Vagina (tissue), 2 donors: ENCODE data around the gene CHAT. TPM values are rescaled to one million over a fixed set of nuclear protein-coding genes. Genes with fewer than 3 reads are reported as not detected.

Experiments
- DNase-seq, 2 donors: peaks; one replicate each; pipeline ENCODE4 v3.0.0-alpha.2; 2017; ENCODE audit errors: extremely low spot score in 2 of 2
- H3K27ac ChIP-seq: fragments of 200-600 bp; sonication (generic); one replicate; pipeline ENCODE4 v1.5.1; 2019
- H3K27me3 ChIP-seq: fragments of 200-600 bp; sonication (generic); one replicate; pipeline ENCODE4 v1.5.1; 2019
- H3K36me3 ChIP-seq, 2 donors: fragments of 200-600 bp; sonication (generic); one replicate each; pipeline ENCODE4 v1.5.1; 2017 to 2019
- H3K4me1 ChIP-seq: fragments of 200-600 bp; sonication (generic); one replicate; pipeline ENCODE4 v1.5.1; 2019
- H3K4me3 ChIP-seq, 2 donors: fragments of 200-600 bp; sonication (generic); 1 replicate in 1 of 2; 2 replicates in 1 of 2; pipeline ENCODE4 v1.5.1; 2016 to 2019
- H3K9me3 ChIP-seq: fragments of 200-600 bp; sonication (generic); one replicate; pipeline ENCODE4 v1.5.1; 2019
- CTCF ChIP-seq, 3 experiments: fragments of 450-650 bp in 2 of 3; fragments of 200-600 bp in 1 of 3; sonication (generic) in 1 of 3; IDR thresholded peaks; one replicate each; pipeline ENCODE4 v1.5.1; 2017 to 2019; ENCODE audit warnings: antibody characterized with exemption in 3 of 3, mild to moderate bottlenecking in 2 of 3, moderate library complexity in 2 of 3
- POLR2A ChIP-seq, 2 donors: fragments of 450-650 bp; IDR thresholded peaks; one replicate each; pipeline ENCODE4 v1.6.1; 2017; ENCODE audit warnings: antibody characterized with exemption in 2 of 2, mild to moderate bottlenecking in 2 of 2, moderate library complexity in 2 of 2
- POLR2AphosphoS5 ChIP-seq, 2 donors: sonication (generic); formaldehyde crosslinking; IDR thresholded peaks; one replicate each; pipeline ENCODE4 v1.9.0; 2017; ENCODE audit warnings: antibody characterized with exemption in 2 of 2, mild to moderate bottlenecking in 2 of 2, low read depth in 1 of 2; ENCODE audit not compliant: insufficient read depth in 1 of 2
- intact Hi-C: fragments of 100-400 bp; cut with DNase I; formaldehyde crosslinking; loops from one replicate; pipeline ENCODE4 v1.15.1; 2023
- total RNA-seq: library from RNA; depleted of rRNA; stranded (reverse); fragments of >200 nt; gene quantifications from one replicate; pipeline ENCODE4 v1.2.3, GENCODE V29; 2016

The CHAT gene
- total RNA-seq = not detected

DNA sequence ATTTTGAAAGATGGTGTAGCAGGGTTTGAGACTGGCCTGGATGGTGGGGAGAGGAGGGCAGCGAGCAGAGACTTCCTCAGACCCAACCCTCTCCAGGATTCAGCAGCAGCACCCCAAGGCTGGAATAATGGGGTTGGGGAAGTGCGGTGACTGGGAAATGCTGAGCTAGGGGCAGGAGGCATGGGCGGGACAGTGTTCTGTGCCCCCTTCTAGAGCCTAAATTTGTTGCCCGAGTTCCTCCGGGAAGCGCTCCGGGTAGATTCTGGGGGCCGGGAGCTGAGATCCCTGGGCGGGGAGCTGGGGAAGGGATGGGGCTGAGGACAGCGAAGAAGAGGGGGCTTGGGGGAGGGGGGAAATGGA lies at the start of gene CHAT:
Gene CHAT (plus strand): TSS at position 156 of the 360 bp plus-strand sequence. CDS start 153 bp downstream, at position 309.
- DNase-seq = no peak
- intact Hi-C loops = no loop called here
- no peak within 1 kb of the TSS for H3K4me3 ChIP-seq
- no peak for TF ChIP-seq POLR2AphosphoS5 (IDR thresholded peaks at IDR 0.05; ENCODE audit: insufficient read depth in 1 of 2, low read depth in 1 of 2)
- H3K36me3 ChIP-seq = no peaks in the 10 kb centered on the region
- no peak within 1 kb of the TSS for H3K27ac ChIP-seq
- H3K27me3 ChIP-seq = peaks cover 12% of the 10 kb centered on the region
- no peaks in the 10 kb centered on the region for H3K9me3 ChIP-seq
- peaks cover 31% of the 10 kb centered on the region for H3K4me1 ChIP-seq

DNA sequence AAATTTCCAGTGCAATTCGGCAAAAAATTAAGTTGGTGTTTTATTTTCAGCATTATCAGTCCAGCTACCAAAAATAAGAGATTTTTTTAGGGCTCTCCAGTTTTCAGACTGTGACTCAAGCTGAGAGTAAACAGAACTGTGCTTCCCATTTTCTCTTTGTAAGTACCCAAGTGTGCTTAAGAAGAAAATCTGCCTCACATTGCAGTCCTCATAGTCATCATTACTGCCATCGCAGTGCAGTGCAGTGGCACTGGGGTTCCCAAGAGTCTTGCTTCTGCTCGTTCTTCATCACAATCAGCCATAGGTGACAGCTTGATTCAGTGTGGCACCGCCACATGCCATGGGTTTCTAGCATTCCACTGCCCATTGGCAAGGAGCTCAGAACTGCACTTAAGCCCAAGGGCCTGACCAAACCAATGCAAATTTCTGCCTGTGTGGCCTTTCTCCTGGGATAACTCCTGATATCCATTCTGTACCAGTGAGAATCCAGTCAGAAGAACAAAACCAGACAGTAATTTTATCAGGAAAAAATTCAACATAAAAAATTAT lies 49.3 kb upstream of the CHAT start:
- TF ChIP-seq POLR2A (IDR thresholded peaks at IDR 0.05) = no peak
- TF ChIP-seq POLR2AphosphoS5 (IDR thresholded peaks at IDR 0.05; ENCODE audit: insufficient read depth in 1 of 2, low read depth in 1 of 2) = no peak
- TF ChIP-seq CTCF (IDR thresholded peaks at IDR 0.05) = no peak
- Histone ChIP-seq H3K9me3 (no peaks in the 10 kb centered on the region), H3K4me3 (no peak overlapping the region), H3K27me3 (no peaks in the 10 kb centered on the region), H3K27ac (no peak overlapping the region), H3K36me3 (no peaks in the 10 kb centered on the region), H3K4me1 (no peaks in the 10 kb centered on the region)
- DNase-seq = no peak
- intact Hi-C loops = no loop called here

- no peak for TF ChIP-seq POLR2AphosphoS5 (IDR thresholded peaks at IDR 0.05; ENCODE audit: insufficient read depth in 1 of 2, low read depth in 1 of 2)
- no peak for TF ChIP-seq CTCF (IDR thresholded peaks at IDR 0.05)
- no peak for TF ChIP-seq POLR2A (IDR thresholded peaks at IDR 0.05)
- Histone ChIP-seq H3K27me3 (no peaks in the 10 kb centered on the region), H3K4me1 (no peaks in the 10 kb centered on the region), H3K9me3 (no peaks in the 10 kb centered on the region), H3K27ac (no peak overlapping the region), H3K36me3 (no peaks in the 10 kb centered on the region), H3K4me3 (no peak overlapping the region)
- no peak for DNase-seq
- intact Hi-C loops = no loop called here
Measured at GRCh38 chr10:49567810-49568209, 46.0 kb upstream of the CHAT start.

DNA sequence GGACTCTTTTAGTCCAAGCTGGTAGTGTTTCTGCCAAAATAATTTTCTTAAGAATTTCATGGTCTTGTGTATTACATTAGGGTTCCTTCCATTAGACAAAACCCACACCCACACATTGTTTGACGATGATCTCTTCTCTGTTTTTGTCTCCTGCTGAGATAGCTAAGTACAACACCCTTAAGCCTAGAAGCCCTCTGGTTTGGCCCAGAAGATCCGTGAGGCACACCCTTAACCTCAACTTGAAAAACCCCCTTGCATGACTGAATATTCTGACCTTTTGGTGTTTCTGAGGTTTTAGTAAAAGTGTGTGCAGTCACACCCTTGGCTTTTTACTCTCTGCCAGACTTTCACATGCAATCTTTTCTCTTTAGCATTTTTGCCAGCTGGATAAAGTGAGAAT lies 45.6 kb upstream of the CHAT start:
- no peak overlapping the region for H3K4me3 ChIP-seq
- no peak overlapping the region for H3K27ac ChIP-seq
- no peaks in the 10 kb centered on the region for H3K27me3 ChIP-seq
- H3K4me1 ChIP-seq = no peaks in the 10 kb centered on the region
- H3K36me3 ChIP-seq = no peaks in the 10 kb centered on the region
- H3K9me3 ChIP-seq = no peaks in the 10 kb centered on the region
- no peak for DNase-seq
- TF ChIP-seq CTCF (IDR thresholded peaks at IDR 0.05) = no peak
- TF ChIP-seq POLR2AphosphoS5 (IDR thresholded peaks at IDR 0.05; ENCODE audit: insufficient read depth in 1 of 2, low read depth in 1 of 2) = no peak
- no peak for TF ChIP-seq POLR2A (IDR thresholded peaks at IDR 0.05)
- intact Hi-C loops = no loop called here

DNA sequence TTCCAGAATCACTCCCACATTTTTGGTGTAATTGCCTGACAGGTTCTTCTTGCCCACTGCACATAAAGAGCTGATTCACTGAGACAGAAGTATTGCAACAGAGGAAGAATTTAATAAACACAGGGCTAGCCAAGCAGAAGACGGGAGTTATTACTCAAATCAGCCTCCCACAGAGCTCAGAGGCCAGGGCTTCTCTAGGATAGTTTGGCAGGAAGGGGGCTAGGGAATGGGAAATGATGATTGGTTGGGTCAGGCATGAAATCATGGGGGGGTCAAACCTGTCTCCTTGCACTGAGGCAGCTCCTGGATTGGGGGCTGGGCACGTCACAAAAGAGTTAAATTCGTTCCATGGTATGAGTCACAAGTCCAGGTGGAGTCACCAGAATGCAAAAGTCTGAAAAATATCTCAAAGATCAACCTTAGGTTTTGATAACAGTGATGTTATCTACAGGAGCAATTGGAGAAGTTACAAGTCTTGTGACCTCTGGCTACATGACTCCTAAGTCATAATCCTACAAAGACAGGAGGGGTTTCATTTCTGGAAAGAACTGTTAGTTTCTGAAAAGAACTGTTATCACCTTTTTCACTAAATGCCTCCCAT lies 44.7 kb upstream of the CHAT start:
- H3K27me3 ChIP-seq = no peaks in the 10 kb centered on the region
- no peaks in the 10 kb centered on the region for H3K4me1 ChIP-seq
- no peaks in the 10 kb centered on the region for H3K9me3 ChIP-seq
- intact Hi-C loops = no loop called here
- H3K4me3 ChIP-seq = no peak overlapping the region
- no peak for DNase-seq
- no peaks in the 10 kb centered on the region for H3K36me3 ChIP-seq
- H3K27ac ChIP-seq = no peak overlapping the region
- TF ChIP-seq CTCF (IDR thresholded peaks at IDR 0.05) = no peak
- TF ChIP-seq POLR2A (IDR thresholded peaks at IDR 0.05) = no peak
- no peak for TF ChIP-seq POLR2AphosphoS5 (IDR thresholded peaks at IDR 0.05; ENCODE audit: insufficient read depth in 1 of 2, low read depth in 1 of 2)
